GM21360 (cell line): ENCODE results near the gene MDH1B.
"Not testable (repeated sequence)": the region's sequence is repeated elsewhere in the genome, so short reads cannot be mapped to it uniquely, and the experiment has no call there.

ENCODE experiments used
- ATAC-seq: cut with Tn5 transposase; IDR thresholded peaks from one replicate; pipeline ENCODE4 v1.9.1; 2021; ENCODE audit warnings: mild to moderate bottlenecking, moderate library complexity; ENCODE audit not compliant: unreplicated experiment

Gene MDH1B

DNA sequence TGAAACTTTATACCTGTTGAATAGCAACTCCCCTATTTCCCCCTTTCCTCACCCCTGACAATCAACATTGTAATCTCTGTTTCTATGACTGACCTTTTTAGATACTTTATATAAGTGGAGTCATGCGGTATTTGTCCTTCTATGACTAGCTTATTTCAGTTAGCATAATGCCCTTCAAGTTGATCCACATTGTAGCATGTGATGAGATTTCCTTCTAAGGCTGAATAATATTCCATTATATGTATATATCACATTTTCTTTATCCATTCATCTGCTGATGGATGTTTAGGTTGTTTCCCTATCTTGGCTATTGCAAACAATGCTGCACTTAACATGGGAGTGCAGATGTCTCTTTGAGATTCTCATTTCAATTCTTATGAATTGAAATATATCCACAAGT is 9.7 kb upstream of the MDH1B start:
- no peak for ATAC-seq

DNA sequence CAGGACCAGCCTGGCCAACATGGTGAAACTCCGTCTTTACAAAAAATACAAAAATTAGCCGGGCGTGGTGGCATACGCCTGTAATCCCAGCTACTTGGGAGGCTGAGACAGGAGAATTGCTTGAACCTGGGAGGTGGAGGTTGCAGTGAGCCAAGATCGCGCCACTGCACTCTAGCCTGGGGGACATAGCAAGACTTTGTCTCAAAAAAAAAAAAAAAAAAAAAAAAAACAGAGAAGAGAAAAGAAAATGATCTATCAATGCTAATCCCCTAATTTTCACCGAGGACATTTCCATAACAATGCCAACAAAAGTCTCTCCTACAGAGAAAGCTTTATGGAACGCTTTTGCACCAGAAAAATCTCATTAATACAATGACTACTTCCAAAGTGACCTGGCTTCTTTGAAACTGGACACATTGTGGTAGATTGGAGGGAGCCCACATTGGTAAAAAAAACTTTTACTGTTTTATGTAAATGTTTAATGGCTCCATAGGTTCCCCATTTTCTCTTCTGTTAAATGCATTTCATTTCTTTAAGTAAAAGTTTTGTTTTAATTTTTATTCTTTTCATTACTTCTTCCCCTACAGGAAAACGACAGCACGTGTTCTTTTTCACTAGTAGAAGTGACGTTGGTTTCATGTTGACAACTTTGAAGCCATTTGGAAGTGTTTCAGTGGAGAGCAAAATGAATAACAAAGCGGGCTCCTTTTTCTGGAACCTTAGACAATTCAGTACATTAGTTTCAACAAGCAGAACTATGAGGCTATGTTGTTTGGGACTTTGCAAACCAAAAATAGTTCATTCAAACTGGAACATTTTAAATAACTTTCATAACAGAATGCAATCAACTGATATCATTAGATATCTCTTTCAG is 1.2 kb upstream of the MDH1B start:
- ATAC-seq, result no peak

DNA sequence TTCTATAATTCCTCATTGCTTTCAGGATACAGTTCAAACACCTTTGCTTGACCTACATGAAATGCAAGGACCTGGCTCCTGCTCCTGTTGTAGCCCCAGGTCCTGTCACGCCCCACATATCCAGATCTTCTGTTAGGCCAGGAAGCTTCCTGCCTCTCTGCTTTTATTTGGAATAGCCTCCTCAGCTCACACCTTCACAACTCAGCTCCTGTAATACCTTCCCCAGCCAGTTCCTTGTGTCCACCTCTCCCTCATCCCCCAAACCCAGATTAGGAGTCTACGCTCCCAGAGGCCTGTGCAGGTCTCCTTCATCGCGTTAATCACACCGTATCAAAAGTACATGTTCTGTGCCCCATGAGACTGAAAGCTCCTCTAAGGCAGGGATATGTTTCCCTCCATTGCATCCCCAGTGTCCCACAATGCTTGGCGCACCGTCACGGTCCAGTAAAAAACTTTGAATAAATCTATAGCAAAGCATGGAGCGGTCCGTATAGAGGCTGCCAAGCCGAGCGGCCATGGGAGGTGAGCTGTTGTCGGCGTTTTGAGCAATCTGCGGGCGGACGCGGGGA is 371 bp downstream of the MDH1B start:
- ATAC-seq, result peak; percentile 40

DNA sequence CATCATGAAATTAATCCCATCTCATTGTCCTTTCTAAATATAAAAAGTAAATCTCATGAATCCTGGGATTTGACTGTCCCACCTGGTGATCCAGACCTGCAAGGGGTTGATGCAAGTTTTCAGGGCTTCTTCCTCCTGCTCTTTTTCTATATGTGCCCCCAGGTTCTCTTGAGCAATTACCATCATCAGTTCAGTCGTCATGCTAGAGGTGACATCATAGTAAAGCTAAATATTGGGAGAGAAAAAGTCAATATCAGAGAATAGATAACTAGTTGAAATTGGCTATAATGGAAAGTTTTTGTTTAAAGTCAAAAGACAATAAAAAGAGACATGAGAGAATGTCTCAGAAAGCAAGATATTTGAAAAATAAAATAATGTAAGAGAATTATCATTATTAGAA is 8.3 kb downstream of the MDH1B start:
- ATAC-seq, result no peak

DNA sequence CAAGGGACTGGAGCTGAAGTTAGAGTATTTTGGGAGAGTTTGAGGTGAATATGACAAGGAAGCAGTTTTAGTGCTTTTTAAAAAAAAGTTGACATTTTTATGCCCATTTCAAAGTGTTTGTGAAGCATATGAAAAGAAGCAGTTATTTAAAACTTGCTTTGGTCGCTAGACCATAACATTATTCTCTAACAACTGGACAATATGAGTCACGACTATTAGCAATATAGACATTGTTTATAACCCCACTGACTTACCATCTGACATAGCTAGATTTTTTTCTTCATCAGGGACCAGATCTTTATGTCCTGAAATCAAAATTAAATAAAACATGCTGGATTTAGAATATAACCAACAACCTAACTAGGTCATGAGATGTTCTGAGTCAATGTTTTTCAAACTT is 24.3 kb downstream of the MDH1B start:
- ATAC-seq, result no peak

DNA sequence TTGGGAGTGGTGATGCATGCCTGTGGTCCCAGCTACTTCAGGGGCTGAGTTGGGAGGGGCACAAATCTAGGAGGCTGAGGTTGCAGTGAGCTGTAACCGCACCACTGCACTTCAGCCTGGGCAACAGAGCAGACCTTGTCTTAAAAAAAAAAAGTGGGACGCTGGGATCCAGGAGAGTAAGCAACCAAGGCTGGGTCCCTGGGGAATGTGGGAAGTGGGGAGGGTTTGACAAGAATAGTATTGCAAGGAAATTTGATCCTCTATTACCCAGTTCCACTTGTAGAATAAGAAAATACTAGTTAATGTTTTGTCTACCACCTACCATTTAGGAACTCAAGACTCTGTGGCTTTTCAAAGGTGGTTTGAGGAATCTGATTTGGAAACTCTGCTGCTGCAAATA is 25.9 kb downstream of the MDH1B start:
- ATAC-seq, result no peak

DNA sequence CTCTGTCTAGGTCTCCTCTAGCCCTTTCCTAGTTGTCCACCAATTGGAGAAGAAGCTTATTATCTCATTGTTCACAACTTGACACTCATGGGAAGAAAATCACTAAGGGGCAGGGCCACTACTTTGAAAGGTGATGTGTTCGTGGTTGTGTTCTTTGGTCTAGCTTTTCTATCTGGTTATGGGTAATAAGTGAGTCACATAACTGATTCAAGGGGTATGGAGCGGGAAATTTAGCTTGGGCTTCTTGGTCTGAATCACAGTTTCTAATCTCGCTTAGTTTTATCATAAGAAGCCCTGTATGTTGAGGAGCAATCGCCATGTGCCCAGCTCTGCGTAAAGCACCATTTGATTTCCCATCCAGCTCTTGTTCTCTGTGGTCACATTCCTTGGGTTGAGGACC is 28.2 kb downstream of the MDH1B start:
- no peak for ATAC-seq

DNA sequence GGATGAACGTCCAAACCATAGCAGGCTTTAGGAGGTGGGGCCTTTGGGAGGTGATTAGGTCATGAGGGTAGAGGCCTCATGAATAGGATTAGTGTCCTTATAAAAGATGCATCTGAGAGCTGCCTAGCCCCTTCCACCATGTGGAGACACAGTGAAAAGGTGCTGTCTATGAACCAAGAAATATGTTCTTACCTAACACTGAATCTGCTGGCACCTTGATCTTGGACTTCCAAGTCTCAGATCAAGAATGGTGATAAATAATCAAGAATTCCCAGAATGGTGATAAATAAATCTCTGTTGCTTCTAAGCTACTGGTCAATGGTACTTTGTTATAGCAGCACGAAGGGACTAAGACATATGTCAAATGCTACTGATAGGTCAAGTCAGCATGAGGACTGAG is 31.8 kb downstream of the MDH1B start:
- ATAC-seq, result no peak

DNA sequence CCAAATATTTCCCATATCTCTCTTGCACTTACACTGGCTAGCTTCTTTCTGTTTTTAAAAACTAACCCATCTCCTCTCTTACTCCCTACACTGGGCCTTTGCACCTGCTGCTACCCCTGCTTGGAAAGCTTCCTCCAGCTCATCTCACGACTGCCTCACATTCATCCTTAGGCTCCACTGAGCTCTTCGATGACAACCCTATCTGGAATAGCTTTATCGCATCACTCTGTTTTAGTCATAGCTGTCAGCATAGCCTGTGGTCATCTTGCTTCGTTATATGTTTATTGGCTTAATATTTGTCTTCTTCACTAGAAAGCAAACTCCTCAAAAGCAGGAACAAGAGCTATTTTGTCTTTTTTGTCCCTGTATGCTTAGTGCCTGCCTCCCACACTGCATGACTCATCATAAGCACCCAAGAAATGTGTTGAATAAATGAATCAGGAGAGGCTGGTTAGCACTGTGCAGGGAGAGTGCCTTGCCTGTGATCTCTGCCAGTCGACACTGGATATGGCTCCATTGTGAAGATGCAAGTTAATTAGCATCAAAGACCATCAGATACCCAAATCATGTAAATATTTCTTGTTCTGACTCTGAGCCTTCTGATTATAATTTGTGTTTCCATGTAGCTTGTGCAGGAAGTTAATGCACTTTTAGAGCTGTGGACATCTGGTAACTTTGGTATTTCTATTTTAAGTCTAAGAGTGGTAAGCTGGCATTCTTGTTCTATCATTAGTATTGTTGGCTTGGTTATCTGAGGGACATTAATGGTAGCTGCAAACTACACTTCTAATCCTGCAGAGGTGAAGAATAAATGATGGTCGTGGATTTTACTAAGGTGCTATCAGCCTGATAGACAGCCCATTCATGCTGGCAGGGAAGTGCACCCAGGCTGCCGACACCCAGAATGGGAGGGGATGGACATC is 36.6 kb downstream of the MDH1B start:
- no peak for ATAC-seq

DNA sequence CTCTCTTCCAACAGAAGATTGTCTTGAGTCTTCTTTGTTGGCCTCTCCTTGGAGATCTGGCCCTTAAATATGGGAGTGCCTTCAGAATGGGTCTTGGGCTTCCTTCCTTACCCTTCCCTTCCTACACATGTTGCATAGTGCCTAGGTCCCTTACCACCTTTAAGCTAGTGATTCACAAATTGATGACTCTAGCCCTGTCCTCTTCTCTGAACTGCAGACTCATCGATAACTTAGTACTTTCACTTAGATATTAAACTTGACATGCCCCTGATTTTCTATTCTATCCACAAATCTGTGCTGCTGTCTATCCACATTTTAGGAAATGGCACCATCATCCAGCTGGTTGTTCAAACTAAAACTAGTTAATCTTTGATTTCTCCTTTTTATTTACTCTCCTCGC is 37.8 kb downstream of the MDH1B start:
- no peak for ATAC-seq

DNA sequence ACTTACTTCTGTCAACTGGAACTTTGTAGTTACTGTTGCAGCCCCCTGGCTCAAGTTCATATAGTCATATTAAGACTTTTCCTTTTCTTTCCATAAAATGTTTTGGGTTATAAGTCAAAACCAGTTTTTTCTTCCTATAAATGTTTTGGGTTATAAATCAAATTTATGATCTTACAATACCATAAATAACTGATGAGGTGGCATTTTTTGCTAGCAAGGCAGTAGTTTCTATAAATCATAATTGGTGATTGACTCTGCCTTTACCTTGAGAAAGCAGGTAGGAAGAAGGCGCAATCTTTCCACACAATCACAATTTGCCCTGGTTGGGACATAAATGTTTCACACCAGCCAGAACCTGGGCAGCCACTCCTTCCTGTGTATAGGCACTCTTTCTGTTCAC is 41.8 kb downstream of the MDH1B start:
- ATAC-seq, result no peak

DNA sequence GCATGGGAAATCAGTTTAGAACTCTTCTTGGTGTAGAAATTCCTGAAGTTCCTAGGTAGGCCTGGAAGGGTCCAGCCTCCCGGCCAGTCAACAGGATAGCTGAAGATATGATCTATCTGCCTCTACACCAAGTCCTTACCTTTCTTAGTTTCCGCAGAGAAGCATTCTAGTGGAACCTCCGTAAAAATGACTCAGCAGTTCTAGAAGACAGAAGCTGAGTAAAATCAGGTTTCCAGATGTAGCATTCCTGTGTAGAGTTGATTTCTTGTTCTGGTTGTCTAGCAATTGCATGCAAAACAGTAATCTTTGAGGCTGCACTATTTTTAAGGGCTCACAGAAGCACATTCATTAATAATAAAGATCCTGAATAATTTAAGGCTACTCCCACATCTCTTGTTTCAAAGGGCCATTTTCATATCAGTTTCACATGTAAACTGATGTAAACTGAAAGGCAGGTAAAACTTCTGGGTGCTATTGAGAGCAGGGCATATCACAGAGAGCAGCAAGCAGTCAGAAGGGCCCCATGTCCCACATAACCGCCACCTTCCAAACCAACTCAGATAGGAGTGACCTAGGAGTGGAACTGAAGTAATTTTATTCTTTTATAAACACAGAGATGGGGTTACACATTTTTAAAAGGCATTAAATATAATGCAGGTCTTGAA is 43.7 kb downstream of the MDH1B start:
- peak; percentile 66 for ATAC-seq

DNA sequence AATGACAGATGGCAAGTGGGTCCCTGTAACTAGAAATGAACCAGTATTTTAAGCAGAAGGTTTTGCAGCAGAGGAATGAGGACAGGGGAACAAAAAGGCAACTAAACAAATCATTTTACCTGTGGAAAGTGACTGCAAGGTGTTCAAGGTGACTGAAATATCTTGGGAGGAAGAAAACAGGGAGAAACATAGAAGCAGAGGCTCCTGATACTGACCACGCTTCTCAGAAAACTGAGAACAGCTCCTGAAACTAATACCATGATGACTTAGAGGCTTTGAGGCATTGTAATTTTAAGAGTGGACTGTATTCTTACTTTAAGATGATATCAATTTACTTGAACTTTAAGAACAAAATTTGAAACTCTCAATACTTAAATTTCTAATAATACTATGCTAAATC is 46.8 kb downstream of the MDH1B start, which contains the start of gene DYTN:
Gene DYTN, minus strand, starts transcription at position 101 of the 400 bp plus-strand sequence. CDS start 117 bp downstream, outside the sequence.
- ATAC-seq, result no peak

DNA sequence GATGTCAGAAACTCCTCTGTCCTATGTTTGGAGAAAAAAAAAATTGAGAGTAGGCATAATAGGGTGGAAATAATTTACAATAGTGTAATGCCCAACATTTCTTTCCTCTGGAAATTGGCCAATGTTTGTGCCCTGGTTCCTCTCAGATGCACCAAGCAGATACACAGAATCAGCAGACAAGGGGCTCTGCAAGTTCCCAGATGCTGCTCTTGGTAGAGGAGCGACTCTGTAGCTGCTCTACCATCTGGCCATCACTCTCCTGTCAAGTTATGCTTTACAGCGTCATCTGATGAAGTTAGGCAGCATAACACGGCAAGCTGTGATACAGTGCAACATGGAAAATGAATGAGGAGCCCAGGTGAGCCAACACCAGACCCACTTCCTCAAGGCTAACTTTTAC is 48.5 kb downstream of the MDH1B start:
- ATAC-seq, result no peak

DNA sequence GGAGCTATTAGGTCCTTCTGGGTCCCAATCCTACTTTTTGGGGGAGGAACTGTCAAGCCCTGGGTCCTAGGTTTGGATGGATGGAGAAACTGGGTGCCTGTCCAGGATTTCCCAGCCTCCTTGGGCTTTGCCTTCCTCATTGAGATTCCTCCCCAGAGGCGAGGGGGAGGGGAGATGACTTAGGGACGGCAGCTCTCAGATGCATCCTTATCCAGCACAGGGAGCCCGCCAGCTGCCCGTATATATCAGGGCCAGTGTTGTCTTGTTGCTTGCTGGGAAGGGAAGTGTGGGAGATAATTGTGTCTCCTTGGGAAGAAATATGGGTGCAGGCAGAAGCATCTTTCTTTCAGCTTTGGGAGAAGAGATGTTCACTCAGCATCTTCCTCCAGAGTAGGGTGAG is 49.9 kb downstream of the MDH1B start:
- not testable (repeated sequence) for ATAC-seq

DNA sequence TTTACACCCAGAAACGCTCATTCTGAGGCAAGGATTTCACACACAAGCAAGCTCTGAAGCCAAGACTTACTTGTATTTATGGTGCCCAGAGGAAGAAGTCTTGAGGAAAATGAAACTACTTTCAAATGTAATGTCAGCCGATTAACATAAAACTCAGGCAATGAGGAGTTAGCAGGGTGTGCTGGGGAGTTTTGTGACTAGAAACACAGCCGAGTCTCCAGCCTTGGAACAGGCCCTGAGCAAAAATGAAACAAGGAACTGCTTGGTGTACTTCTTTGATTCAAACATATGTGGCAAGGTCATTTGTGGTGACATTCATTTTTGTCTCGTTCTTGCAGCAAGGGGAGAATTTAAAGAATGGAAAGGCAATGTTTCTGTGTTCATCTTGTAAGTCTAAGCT is 51.4 kb downstream of the MDH1B start:
- peak; percentile 82 for ATAC-seq

DNA sequence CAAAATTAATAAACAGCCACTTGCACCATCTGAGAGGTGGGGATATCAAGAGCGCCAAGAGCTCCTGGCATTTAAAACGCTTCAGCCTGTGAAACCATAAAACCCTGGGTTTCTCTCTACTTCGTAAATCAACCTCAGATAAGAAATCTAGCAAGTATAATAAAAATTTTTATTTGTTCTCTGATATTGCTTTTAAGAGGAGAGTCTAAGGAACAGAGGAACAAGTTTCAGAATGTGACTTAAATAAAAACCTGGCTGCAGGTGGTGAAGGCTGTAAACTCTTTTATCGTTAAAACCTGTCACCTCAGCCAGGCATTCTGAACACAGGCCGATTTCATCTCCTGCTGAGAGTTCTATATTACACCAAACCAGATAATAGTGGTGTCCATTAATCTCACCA is 56.8 kb downstream of the MDH1B start:
- ATAC-seq, result no peak

DNA sequence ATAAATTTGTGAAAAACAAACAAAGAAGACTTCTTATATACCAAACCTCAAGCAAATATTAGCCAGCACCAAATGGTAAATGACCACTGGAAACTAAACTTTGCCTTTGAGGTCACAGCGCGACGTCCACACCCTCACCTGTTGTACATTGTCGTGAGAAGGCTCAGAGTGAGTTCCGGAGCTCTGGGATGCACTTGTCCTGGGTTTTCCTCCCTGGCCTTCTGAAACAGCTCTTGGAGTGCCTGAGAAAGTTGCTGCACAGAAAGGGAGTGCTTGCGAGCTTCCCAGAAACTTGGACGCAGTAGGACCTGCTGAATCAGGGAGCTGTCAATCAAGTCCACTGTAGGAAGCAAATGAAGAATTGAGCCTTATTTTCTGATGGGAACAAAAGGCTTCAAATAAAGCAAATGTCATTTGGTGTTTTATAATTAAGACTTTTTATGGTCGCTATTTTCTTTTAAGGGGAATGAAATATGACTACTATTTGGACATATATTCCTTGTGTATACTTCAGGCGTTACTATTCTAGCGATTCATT is 57.9 kb downstream of the MDH1B start:
- ATAC-seq, result no peak

DNA sequence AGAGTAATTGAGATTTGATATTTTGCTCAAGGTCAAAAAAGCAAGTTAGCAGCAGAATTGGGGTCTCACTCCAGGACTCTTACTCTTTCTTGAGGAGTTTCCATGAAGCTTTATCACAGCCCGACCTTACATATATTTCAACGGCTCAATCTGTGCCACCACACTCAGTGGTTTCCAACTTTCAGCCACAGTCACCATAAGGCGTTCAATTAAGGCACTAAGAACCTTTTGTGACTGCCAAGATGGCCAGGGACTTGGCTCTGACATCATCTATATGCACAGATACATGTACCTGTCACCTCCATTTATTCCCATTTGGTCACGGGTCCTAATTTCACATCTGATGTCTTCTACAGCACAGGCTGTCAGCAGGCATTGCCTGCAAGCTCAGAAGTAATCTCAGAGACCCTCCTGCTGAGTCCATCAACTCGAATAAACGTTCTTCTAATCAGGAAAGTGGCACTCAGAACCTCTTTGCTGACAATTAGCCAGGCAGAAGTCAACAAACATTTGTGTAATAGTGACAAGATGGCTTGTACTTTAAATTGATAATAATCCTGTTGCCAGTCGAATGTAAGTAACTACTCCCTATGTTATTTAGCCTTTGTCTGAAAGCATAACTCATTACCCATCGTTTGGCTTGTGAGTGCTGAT is 63.0 kb downstream of the MDH1B start:
- ATAC-seq, result no peak

DNA sequence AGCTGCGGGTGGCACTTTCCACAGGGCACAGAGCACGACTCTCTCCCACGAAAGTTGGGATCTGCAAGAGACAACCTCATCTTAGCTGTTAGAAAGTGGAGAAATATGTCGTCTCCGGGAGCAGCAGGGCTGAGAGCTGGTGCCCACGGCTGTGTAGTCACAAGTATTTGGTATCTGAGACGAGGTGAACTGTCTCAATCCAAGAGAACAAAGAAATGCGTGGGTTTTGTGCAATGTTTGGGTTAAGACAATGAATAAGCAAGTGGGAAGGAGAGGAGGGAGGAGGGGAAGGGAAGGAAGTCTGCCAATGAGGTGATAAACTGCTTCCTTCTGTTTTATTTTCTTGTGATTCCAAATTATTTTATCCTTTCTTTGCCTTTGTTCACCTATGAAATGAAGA is 65.0 kb downstream of the MDH1B start:
- ATAC-seq, result no peak
